Spleen (tissue), 11 donors: ENCODE measurements around the gene ADAMTS20. TPM values are rescaled to one million over a fixed set of nuclear protein-coding genes. Genes with fewer than 3 reads are reported as not detected.

Source experiments
- DNase-seq: peaks from one replicate; pipeline ENCODE4 v3.0.0-alpha.2; 2020
- H3K27ac ChIP-seq, 8 donors: fragments of 200-600 bp; sonication (generic) in 7 of 8; 1 replicate in 4 of 8; 2 replicates in 4 of 8; pipeline versions ENCODE4 v1.5.0 to v1.8.0; 2016 to 2021; ENCODE audit warnings: inconsistent platforms in 4 of 8, mild to moderate bottlenecking in 4 of 8, moderate library complexity in 1 of 8
- H3K27me3 ChIP-seq, 7 donors: fragments of 200-600 bp; sonication (generic) in 6 of 7; replicated peaks in 1 of 7; 1 replicate in 4 of 7; 2 replicates in 3 of 7; pipeline versions ENCODE4 v1.5.0 to v1.8.0; 2016 to 2021; ENCODE audit warnings: inconsistent platforms in 3 of 7, mild to moderate bottlenecking in 1 of 7
- H3K36me3 ChIP-seq, 6 donors: fragments of 200-600 bp; sonication (generic) in 5 of 6; 1 replicate in 4 of 6; 2 replicates in 2 of 6; pipeline versions ENCODE4 v1.5.0 to v1.8.0; 2016 to 2021; ENCODE audit warnings: inconsistent platforms in 2 of 6
- H3K4me1 ChIP-seq, 6 donors: fragments of 200-600 bp; sonication (generic) in 5 of 6; 1 replicate in 3 of 6; 2 replicates in 3 of 6; pipeline versions ENCODE4 v1.5.0 to v1.8.0; 2016 to 2021; ENCODE audit warnings: inconsistent platforms in 3 of 6
- H3K4me3 ChIP-seq, 8 donors: fragments of 200-600 bp; sonication (generic) in 7 of 8; 1 replicate in 4 of 8; 2 replicates in 4 of 8; pipeline versions ENCODE4 v1.5.0 to v1.8.0; 2016 to 2021; ENCODE audit warnings: inconsistent platforms in 4 of 8, mild to moderate bottlenecking in 4 of 8, moderate library complexity in 2 of 8
- H3K9me3 ChIP-seq, 8 donors: fragments of 200-600 bp; sonication (generic) in 7 of 8; 1 replicate in 4 of 8; 2 replicates in 4 of 8; pipeline versions ENCODE4 v1.5.0 to v1.8.0; 2016 to 2021; ENCODE audit warnings: inconsistent platforms in 4 of 8
- CTCF ChIP-seq, 11 experiments: fragments of 200-600 bp in 7 of 11; fragments of 450-650 bp in 4 of 11; sonication (generic) in 4 of 11; IDR thresholded peaks in 8 of 11; conservative IDR thresholded peaks in 3 of 11; 1 replicate in 7 of 11; 2 replicates in 4 of 11; pipeline versions ENCODE4 v1.4.0 to v1.8.0; 2016 to 2021; ENCODE audit warnings: antibody characterized with exemption in 11 of 11, inconsistent platforms in 4 of 11, mild to moderate bottlenecking in 1 of 11
- POLR2A ChIP-seq, 3 donors: fragments of 450-650 bp; IDR thresholded peaks; one replicate each; pipeline ENCODE4 v1.5.1; 2017; ENCODE audit warnings: antibody characterized with exemption in 3 of 3, mild to moderate bottlenecking in 1 of 3
- POLR2AphosphoS5 ChIP-seq, 3 donors: sonication (generic); formaldehyde crosslinking; IDR thresholded peaks; one replicate each; pipeline ENCODE4 v1.5.1; 2017; ENCODE audit warnings: antibody characterized with exemption in 3 of 3
- WGBS, 5 donors: extraction: QIAGEN DNeasy Blood & Tissue Kit in 3 of 5; methylation state at CpG; one replicate each; pipeline versions ENCODE4 v1.1.5 to v1.1.7; 2013 to 2018; 5-methylcytosine and 5-hydroxymethylcytosine counted together
- intact Hi-C: fragments of 100-400 bp; cut with DNase I; formaldehyde crosslinking; loops from one replicate; pipeline ENCODE4 v1.15.0; 2023; ENCODE audit warnings: low total_unique reads
- polyA plus RNA-seq, 3 donors: library from polyadenylated mRNA; stranded (reverse); fragments of 200-250 nt; gene quantifications; one replicate each; pipeline ENCODE4 v1.2.1, GENCODE V29; 2013
- total RNA-seq, 7 donors: library from RNA; depleted of rRNA in 3 of 7; stranded (reverse); fragments of >200 nt in 3 of 7; fragmentation: NEBNext Ultra II Directional in 4 of 7; extraction: Animal tissue kit (Norgen Biotek cat#: 25700) in 4 of 7; gene quantifications; one replicate each; pipeline versions ENCODE4 v1.1.0 to v1.2.1, GENCODE V29; 2016 to 2021
- donor health status: healthy with polysubstance abuse.
- donor health status: DM: no; HTN: no; CAD: no; lungs with moderate emphysema.
- donor health status: DM: no; HTN: no; CAD: no.
- donor health status: Bipolar disorder and iron deficiency.
- donor health status: healthy.
- donor health status: DM: no; HTN: no; CAD: no.
- donor health status: DM: yes; HTN: yes; CAD: no.

Gene ADAMTS20
- total and polyA plus RNA-seq, 10 donors = not detected

GRCh38 chr12:43337571-43338444, 214.2 kb downstream of the ADAMTS20 start:
- intact Hi-C loops = no loop called here

GRCh38 chr12:43336962-43337555, 214.9 kb downstream of the ADAMTS20 start:
- H3K27me3 ChIP-seq = no peaks in the 10 kb centered on the region
- no peak for DNase-seq
- TF ChIP-seq POLR2A (IDR thresholded peaks at IDR 0.05) (no peak), CTCF (IDR thresholded peaks at IDR 0.05 in 8 of 11, conservative IDR thresholded peaks at IDR 0.05 in 3 of 11) (peak in 10 of 11 experiments; percentile 5 to 54 (median 21))
- no peak overlapping the region for H3K27ac ChIP-seq
- peaks cover 0 to 22% (median 11%) of the 10 kb centered on the region in 6 donors for H3K4me1 ChIP-seq
- H3K36me3 ChIP-seq = no peaks in the 10 kb centered on the region
- H3K9me3 ChIP-seq = no peaks in the 10 kb centered on the region
- 38 to 57% (median 47%) methylated on average over 1 of the region's 1 CpG for WGBS, 5 donors
- H3K4me3 ChIP-seq = no peak overlapping the region
- intact Hi-C loops = no loop called here

More at GRCh38 chr12:43337571-43338444, 214.2 kb downstream of the ADAMTS20 start:
- DNase-seq = no peak
- Histone ChIP-seq H3K4me1 (peaks cover 0 to 22% (median 11%) of the 10 kb centered on the region in 6 donors), H3K4me3 (no peak overlapping the region), H3K36me3 (no peaks in the 10 kb centered on the region), H3K9me3 (no peaks in the 10 kb centered on the region), H3K27ac (peak overlapping the region in 4 of 8 donors; percentile 14 to 56 (median 42)), H3K27me3 (no peaks in the 10 kb centered on the region)
- TF ChIP-seq POLR2A (IDR thresholded peaks at IDR 0.05) (no peak), CTCF (IDR thresholded peaks at IDR 0.05 in 8 of 11, conservative IDR thresholded peaks at IDR 0.05 in 3 of 11) (no peak), POLR2AphosphoS5 (IDR thresholded peaks at IDR 0.05) (no peak)
- 31 to 45% (median 38%) methylated on average over 4 of the region's 4 CpGs for WGBS, 5 donors

- H3K4me3 ChIP-seq = no peak overlapping the region
- no peak for TF ChIP-seq POLR2AphosphoS5 (IDR thresholded peaks at IDR 0.05)
- TF ChIP-seq CTCF (IDR thresholded peaks at IDR 0.05 in 8 of 11, conservative IDR thresholded peaks at IDR 0.05 in 3 of 11) = no peak
- no peak for TF ChIP-seq POLR2A (IDR thresholded peaks at IDR 0.05)
- H3K4me1 ChIP-seq = peaks cover 0 to 12% (median 7%) of the 10 kb centered on the region in 6 donors
- peaks cover 0 to 5% (median 0%) of the 10 kb centered on the region in 7 donors for H3K27me3 ChIP-seq
- H3K9me3 ChIP-seq = no peaks in the 10 kb centered on the region
- H3K27ac ChIP-seq = no peak overlapping the region
- no peaks in the 10 kb centered on the region for H3K36me3 ChIP-seq
- no peak for DNase-seq
- intact Hi-C loops = no loop called here
- 89 to 99% (median 93%) methylated on average over 2 of the region's 2 CpGs for WGBS, 5 donors
Measured at GRCh38 chr12:43333644-43334043, 218.4 kb downstream of the ADAMTS20 start.
